GM19467 (cell line): ENCODE data around the gene DDX52.

Source experiments
- ATAC-seq: cut with Tn5 transposase; IDR thresholded peaks from one replicate; pipeline ENCODE4 v1.9.1; 2021; ENCODE audit warnings: mild to moderate bottlenecking, moderate library complexity; ENCODE audit not compliant: unreplicated experiment

Gene DDX52

GRCh38 chr17:37598145-37598544 lies 45.1 kb downstream of the DDX52 start:
- ATAC-seq, result no peak

GRCh38 chr17:37592291-37592690 lies 51.0 kb downstream of the DDX52 start:
- ATAC-seq, result no peak

GRCh38 chr17:37585066-37585465 lies 58.2 kb downstream of the DDX52 start:
- ATAC-seq, result no peak

GRCh38 chr17:37576281-37576680 lies 67.0 kb downstream of the DDX52 start:
- ATAC-seq, result no peak

GRCh38 chr17:37574427-37574826 lies 68.8 kb downstream of the DDX52 start:
- ATAC-seq, result no peak

GRCh38 chr17:37571674-37572073 lies 71.6 kb downstream of the DDX52 start:
- ATAC-seq, result no peak

GRCh38 chr17:37570527-37571093 lies 72.6 kb downstream of the DDX52 start:
- ATAC-seq, result no peak

GRCh38 chr17:37568350-37569053 lies 74.7 kb downstream of the DDX52 start:
- ATAC-seq, result no peak

GRCh38 chr17:37567538-37567937 lies 75.7 kb downstream of the DDX52 start:
- no peak for ATAC-seq

GRCh38 chr17:37567137-37567536 lies 76.1 kb downstream of the DDX52 start:
- ATAC-seq, result no peak

- no peak for ATAC-seq
These were observed 79.0 kb downstream of the DDX52 start for GRCh38 chr17:37564252-37564651.

- ATAC-seq, result no peak
These were observed 81.1 kb downstream of the DDX52 start for GRCh38 chr17:37562016-37562745.
